Activated T-cell treated with anti-CD3 and anti-CD28 coated beads, Interleukin-2, amount 50 U/mL, for 24 hours (primary cell): ENCODE results near the gene PSMD4.
"Not testable (repeated sequence)": the region's sequence is repeated elsewhere in the genome, so short reads cannot be mapped to it uniquely, and the experiment has no call there.

Experiments used
- DNase-seq: peaks from one replicate; pipeline ENCODE4 v3.0.0-alpha.2; 2020
- H3K27ac Mint-ChIP-seq: 2 replicates; pipeline ENCODE4 v1.8.0; 2020; ENCODE audit warnings: mild to moderate bottlenecking, mixed read lengths
- H3K27me3 Mint-ChIP-seq: 2 replicates; pipeline ENCODE4 v1.8.0; 2020; ENCODE audit warnings: mixed read lengths
- H3K36me3 Mint-ChIP-seq: 2 replicates; pipeline ENCODE4 v1.8.0; 2020; ENCODE audit warnings: low read depth, mixed read lengths
- H3K4me1 Mint-ChIP-seq: 2 replicates; pipeline ENCODE4 v1.8.0; 2020; ENCODE audit warnings: low read depth, mixed read lengths
- H3K4me3 Mint-ChIP-seq: 2 replicates; pipeline ENCODE4 v1.8.0; 2020; ENCODE audit warnings: mild to moderate bottlenecking, moderate library complexity, mixed read lengths
- H3K9me3 Mint-ChIP-seq: 2 replicates; pipeline ENCODE4 v1.8.0; 2020; ENCODE audit warnings: mixed read lengths

The PSMD4 gene

DNA sequence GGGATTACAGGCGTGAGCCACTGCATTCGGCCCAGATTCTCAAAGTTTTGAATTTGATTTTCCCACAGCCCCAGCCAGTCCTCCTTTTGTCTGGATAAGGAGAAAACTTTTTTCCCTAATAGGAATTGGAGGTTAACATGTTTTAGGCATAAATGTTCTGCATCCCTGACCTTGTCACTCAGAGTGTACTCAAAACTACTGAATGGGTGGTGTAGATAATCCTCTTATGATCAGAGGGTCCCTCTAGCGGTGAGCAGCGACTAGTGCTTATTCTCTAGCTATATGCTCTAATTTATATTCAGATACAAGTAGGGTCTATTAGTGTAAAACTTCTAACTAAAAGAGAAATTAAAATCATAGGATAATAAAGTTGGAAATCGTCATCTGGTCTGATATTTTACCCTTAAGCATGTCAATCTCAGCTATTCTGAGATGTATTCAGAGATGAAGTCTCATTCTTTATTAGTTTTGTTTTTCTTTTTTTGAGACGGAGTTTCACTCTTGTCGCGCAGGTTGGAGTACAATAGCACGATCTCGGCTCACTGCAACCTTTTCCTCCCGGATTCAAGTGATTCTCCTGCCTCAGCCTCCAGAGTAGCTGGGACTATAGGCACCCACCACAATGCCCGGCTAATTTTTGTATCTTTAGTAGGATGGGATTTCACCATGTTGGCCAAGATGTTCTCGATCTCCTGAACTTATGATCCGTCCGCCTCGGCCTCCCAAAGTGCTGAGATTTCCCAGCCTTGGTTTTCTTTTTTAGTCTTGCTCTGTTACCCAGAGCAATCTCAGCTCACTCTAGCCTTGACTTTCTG, 2.7 kb upstream of the PSMD4 start:
- peak overlapping the region; percentile 44 for H3K27ac Mint-ChIP-seq
- H3K9me3 Mint-ChIP-seq = no peaks in the 10 kb centered on the region
- H3K4me3 Mint-ChIP-seq = no peak overlapping the region
- H3K27me3 Mint-ChIP-seq = no peaks in the 10 kb centered on the region
- H3K36me3 Mint-ChIP-seq = peaks cover 57% of the 10 kb centered on the region
- peaks cover 20% of the 10 kb centered on the region for H3K4me1 Mint-ChIP-seq
- DNase-seq = peak; percentile 48

DNA sequence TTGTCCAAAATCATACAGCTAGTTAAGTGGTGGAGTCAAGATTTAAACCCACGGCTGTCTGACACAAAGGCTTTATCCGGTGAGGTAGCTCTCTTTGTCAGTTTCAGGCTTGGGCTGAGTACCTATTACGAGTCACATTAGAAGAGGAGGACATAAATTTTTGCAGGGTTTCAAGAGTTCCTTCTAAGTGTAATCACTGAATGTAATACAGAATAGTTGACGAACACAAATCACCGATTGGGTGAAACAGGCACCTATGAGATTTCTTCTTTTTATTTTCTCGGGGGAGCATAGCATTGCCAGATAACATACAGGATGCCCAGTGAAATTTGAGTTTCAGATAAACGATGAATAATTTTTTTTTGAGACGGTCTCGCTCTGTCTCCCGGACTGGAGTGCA, 847 bp downstream of the PSMD4 start:
- Mint-ChIP-seq H3K27me3 (no peaks in the 10 kb centered on the region), H3K36me3 (peaks cover 49% of the 10 kb centered on the region), H3K9me3 (no peaks in the 10 kb centered on the region), H3K27ac (peak overlapping the region; percentile 98), H3K4me3 (peak overlapping the region; percentile 91), H3K4me1 (peaks cover 36% of the 10 kb centered on the region)
- no peak for DNase-seq

DNA sequence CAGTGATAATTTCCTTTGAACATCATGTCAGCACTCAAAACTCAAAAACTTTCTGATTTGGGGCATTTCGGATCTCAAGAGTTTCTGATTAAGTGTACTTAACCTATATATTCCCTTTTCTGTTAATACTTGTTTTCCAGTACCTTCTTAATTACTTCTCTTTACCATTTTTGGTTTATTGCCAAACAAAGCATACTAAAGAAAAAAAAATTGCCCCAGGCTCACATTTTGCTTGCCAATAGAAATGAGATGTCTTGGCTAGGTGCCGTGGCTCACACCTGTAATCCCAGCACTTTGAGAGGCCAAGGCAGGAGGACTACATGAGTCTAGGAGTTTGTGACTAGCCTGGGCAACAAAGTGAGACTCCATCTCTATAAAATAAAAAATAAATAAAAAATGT, 4.8 kb downstream of the PSMD4 start:
- Mint-ChIP-seq H3K36me3 (peaks cover 70% of the 10 kb centered on the region), H3K4me1 (peaks cover 31% of the 10 kb centered on the region), H3K4me3 (no peak overlapping the region), H3K27me3 (no peaks in the 10 kb centered on the region), H3K27ac (no peak overlapping the region), H3K9me3 (no peaks in the 10 kb centered on the region)
- no peak for DNase-seq

DNA sequence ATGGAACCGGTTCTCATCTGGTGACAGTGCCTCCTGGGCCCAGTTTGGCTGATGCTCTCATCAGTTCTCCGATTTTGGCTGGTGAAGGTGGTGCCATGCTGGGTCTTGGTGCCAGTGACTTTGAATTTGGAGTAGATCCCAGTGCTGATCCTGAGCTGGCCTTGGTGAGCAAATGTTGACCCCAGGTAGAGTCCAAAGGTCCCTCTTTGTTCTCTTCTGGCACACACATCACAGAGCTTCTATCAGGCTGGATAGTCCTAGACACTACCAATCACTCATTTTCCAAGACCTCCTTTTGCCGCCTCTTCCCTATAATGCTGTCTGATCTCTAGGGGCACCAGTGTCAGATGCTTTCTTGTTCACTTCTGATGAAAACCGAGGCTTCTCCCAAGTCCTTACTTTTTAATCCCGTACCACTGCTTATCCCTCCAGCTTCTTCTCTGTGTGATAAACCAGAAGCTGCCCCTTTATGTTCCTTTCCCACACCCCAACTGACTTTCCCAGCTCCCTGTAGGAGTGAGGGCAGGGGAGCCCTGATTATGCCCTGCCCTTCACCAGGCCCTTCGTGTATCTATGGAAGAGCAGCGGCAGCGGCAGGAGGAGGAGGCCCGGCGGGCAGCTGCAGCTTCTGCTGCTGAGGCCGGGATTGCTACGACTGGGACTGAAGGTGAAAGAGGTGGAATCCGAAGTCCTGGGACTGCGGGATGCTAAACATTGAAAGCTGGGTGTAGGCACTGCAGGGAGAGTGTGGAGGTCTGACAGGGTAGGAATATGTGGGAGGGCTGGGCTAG, 11.1 kb downstream of the PSMD4 start:
- H3K27ac Mint-ChIP-seq = peak overlapping the region; percentile 56
- H3K4me1 Mint-ChIP-seq = no peaks in the 10 kb centered on the region
- H3K9me3 Mint-ChIP-seq = no peaks in the 10 kb centered on the region

DNA sequence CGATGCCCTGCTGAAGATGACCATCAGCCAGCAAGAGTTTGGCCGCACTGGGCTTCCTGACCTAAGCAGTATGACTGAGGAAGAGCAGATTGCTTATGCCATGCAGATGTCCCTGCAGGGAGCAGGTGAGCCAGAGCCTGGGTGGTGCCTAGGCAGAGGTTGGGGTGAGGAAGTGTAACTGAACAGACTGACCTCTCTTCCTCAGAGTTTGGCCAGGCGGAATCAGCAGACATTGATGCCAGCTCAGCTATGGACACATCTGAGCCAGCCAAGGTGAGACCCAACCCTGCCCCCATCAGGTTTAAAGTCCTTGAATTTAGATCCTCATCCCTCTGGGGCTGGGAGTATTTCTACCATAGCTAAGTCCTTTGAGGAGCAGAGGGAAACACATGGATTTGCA, 11.8 kb downstream of the PSMD4 start:
- Mint-ChIP-seq H3K36me3 (peaks cover 85% of the 10 kb centered on the region), H3K9me3 (no peaks in the 10 kb centered on the region), H3K4me3 (no peak overlapping the region), H3K4me1 (no peaks in the 10 kb centered on the region), H3K27ac (no peak overlapping the region), H3K27me3 (no peaks in the 10 kb centered on the region)
- DNase-seq = no peak

More for the DNA sequence above, 11.1 kb downstream of the PSMD4 start:
- H3K4me3 Mint-ChIP-seq = no peak overlapping the region
- peaks cover 81% of the 10 kb centered on the region for H3K36me3 Mint-ChIP-seq
- no peaks in the 10 kb centered on the region for H3K27me3 Mint-ChIP-seq
- no peak for DNase-seq

DNA sequence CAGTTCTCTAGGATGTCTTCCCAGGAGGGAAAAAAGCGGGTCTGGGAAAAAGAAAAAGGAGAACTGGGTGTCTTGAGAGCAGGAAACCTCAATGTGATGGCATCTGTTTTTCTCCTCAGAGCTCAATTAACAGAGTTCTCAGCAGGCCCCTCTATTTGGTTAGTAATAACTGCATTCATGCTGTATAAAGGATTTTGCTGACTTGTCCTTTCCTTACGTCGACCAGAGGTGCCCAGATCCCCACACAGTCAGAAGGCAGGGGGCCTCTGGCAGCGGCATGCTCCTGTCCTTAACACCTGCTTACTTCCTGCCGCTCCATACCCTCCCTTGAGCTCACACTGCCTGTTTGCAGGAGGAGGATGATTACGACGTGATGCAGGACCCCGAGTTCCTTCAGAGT, 12.3 kb downstream of the PSMD4 start:
- no peaks in the 10 kb centered on the region for H3K9me3 Mint-ChIP-seq
- no peaks in the 10 kb centered on the region for H3K27me3 Mint-ChIP-seq
- DNase-seq = no peak
- H3K36me3 Mint-ChIP-seq = peaks cover 85% of the 10 kb centered on the region
- peak overlapping the region; percentile 11 for H3K27ac Mint-ChIP-seq
- H3K4me3 Mint-ChIP-seq = no peak overlapping the region
- no peaks in the 10 kb centered on the region for H3K4me1 Mint-ChIP-seq

DNA sequence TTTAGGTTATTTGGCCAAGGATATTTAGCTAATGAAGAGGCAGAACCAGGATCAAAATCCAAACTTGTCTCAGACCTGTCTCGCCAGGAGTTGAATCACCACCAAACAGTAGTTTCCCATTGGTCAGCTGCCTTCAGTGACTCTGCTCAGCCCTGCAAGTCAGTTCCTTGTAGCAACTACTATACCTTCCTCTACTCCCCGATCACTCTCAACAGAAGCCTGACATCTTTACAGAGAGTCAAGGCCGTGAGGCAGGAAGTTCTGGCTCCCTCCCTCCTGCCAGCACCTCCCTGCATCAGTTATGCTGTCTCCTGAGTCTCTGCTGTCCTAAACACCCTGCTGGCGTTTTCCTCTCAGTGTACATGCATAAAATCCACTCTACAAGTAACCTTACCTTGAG, 13.2 kb downstream of the PSMD4 start:
- no peaks in the 10 kb centered on the region for H3K9me3 Mint-ChIP-seq
- H3K27ac Mint-ChIP-seq = peak overlapping the region; percentile 32
- H3K27me3 Mint-ChIP-seq = no peaks in the 10 kb centered on the region
- no peaks in the 10 kb centered on the region for H3K4me1 Mint-ChIP-seq
- no peak overlapping the region for H3K4me3 Mint-ChIP-seq
- peaks cover 82% of the 10 kb centered on the region for H3K36me3 Mint-ChIP-seq
- DNase-seq = no peak

DNA sequence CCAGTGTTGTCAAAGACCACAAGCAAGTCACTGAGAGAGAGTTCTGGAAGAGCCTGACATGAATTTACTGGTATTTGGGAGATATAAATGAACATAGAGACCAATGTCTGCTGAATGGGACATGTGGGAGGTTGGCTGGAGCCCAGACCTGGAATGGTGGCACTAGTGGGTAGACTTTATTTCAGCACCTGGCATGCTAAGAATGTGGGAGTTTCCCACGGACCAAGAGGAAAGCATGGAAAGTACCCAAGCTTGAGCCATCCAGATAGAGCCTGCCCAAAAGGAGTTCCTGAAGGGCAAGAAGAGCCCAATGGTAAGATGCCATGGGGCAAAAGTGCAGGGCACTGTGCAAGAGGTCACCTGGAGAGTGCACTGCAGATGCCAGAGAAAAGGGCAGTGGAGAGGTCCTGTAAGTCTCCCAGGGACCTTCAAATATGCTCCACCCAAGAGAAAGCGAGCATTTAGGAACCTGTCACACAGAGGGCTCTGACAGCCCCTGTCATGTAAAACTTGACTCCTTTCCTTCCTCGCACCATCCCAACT, 19.5 kb downstream of the PSMD4 start:
- Mint-ChIP-seq H3K9me3 (no peaks in the 10 kb centered on the region), H3K4me3 (no peak overlapping the region), H3K27ac (peak overlapping the region; percentile 8), H3K27me3 (no peaks in the 10 kb centered on the region), H3K36me3 (peaks cover 39% of the 10 kb centered on the region), H3K4me1 (peaks cover 18% of the 10 kb centered on the region)
- DNase-seq = no peak

DNA sequence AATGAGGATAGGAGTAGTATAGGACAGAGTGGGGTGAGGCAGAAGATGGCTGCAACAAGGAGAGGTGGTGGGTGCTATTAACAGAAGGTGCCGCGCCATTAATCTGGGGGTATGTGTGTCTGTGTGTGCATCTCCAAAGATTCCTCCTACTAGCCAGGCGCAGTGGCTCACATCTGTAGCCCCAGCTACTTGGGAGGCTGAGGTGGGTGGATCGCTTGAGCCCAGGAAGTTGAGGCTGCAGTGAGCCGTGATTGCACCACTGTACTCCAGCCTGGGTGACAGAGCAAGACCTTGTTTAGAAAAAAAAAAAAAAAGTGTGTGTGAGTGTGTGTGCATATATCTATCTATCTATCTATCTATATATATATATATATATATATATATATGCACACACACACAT, 20.8 kb downstream of the PSMD4 start:
- Mint-ChIP-seq H3K36me3 (peaks cover 32% of the 10 kb centered on the region), H3K4me1 (peaks cover 21% of the 10 kb centered on the region)
- not testable (repeated sequence) for H3K9me3 Mint-ChIP-seq, H3K27me3 Mint-ChIP-seq, DNase-seq, H3K27ac Mint-ChIP-seq, H3K4me3 Mint-ChIP-seq

DNA sequence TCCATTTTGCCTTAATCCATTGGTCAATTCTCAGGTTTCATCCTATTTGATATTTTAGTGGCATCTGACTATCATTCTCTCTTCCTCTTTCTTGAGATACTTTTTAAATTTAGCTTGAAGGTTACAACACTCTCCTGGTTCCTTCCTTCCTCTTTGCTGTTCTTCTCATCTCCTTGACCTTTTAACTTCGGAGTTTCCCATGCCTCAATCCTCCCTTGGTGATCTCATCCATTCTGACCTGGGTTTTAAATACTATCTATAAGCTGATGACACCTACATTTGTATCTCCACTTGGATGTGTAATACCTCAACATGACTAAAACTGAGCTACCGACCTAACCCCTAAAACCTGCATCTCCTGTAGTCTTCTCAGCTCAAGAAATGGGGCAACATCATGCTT, 22.7 kb downstream of the PSMD4 start:
- H3K9me3 Mint-ChIP-seq = no peaks in the 10 kb centered on the region
- H3K36me3 Mint-ChIP-seq = peaks cover 23% of the 10 kb centered on the region
- peaks cover 28% of the 10 kb centered on the region for H3K4me1 Mint-ChIP-seq
- peak overlapping the region; percentile 77 for H3K27ac Mint-ChIP-seq
- no peak for DNase-seq
- no peaks in the 10 kb centered on the region for H3K27me3 Mint-ChIP-seq
- peak overlapping the region; percentile 1 for H3K4me3 Mint-ChIP-seq

DNA sequence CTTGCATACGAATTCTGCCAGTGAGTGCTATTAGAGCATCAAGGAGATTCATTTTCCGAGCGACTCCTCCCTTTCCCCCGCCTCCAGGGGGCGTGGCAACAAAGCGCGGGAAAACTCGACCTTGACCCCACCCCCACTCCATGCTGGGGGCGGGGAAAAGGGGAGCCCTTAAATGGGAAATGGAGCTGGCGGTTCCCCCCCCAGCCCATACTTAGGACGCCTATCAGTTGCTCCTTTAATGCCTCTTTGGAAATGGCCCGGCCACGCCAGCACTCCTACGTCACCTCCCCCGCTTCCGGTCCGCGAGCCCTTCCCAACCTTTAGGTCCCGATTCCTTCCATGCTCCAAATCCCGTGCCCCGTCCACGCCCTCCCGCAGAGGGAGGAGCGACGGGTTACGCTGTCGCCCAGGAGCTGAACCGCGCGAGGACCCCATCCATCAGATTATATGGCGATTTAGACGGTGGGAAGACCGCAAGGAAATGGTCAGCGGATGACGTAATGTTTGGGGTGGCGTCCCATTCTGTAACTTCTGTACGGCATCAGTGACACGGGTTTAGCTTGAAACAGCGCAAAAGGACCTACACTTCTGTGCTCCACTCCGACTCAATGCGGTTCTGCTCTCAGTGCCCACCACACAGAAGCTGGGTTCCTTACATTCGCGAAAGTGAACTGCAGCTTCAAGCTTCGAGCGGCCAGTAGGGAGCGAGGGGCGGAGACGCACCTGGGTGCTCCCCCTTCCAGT, 26.9 kb downstream of the PSMD4 start:
- peak; percentile 99 for DNase-seq
- peak overlapping the region; percentile 99 for H3K27ac Mint-ChIP-seq
- H3K9me3 Mint-ChIP-seq = no peaks in the 10 kb centered on the region
- H3K4me1 Mint-ChIP-seq = peaks cover 46% of the 10 kb centered on the region
- peak overlapping the region; percentile 96 for H3K4me3 Mint-ChIP-seq
- H3K36me3 Mint-ChIP-seq = peaks cover 38% of the 10 kb centered on the region
- H3K27me3 Mint-ChIP-seq = no peaks in the 10 kb centered on the region

DNA sequence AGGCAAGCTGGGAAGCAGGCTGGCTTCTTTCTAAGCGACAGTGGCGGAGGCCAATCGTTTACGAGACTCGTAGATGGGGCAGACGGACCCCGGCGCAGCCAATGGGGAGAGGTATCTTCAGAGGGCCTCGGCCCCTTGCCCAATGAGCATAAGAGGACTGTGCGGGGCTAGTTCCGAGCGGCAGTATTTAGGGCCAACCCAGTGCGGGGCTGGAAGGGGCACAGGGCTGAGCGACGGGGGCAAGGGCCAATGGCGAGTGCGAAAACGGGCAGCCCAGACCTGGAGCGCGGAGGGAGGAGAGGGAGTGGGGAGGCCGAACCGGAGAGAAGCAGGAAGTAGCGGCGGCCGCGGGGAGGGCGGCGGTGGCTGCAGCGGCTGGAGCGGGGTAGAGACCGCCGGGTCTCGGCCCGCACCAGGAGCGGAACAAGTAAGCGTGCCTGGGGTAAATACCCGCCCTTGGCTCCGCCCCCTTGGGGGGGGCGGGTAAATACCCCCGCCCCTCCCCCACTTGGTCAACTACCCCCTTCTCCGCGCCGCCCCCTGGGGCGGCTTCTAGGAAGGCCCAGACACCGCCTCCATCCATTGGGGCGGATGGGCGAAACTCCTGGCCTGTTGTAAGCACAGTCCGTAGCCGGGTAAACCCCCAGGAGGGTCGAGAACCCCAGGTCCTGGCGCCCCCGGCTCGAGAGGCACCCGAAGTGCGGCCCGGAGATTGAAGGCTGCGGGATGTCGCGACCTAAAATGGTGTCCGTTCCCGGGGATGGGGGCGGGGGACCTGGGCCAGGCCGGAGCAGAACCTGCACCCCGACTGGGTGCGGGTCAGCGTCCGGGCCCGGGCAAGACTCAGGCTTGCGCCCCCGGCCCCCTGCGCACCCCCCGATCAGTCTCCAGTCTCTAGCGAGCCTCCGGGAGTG, 27.7 kb downstream of the PSMD4 start, which contains the start of gene ZNF687:
ZNF687 (plus strand) TSS at position 331 of the 914 bp plus-strand sequence. CDS start 3,993 bp downstream, outside the sequence.
- Mint-ChIP-seq H3K4me1 (peaks cover 38% of the 10 kb centered on the region), H3K4me3 (peak within 1 kb of the TSS; percentile 96), H3K36me3 (peaks cover 46% of the 10 kb centered on the region), H3K27ac (peak within 1 kb of the TSS; percentile 99), H3K27me3 (no peaks in the 10 kb centered on the region), H3K9me3 (no peaks in the 10 kb centered on the region)
- peak; percentile 98 for DNase-seq

DNA sequence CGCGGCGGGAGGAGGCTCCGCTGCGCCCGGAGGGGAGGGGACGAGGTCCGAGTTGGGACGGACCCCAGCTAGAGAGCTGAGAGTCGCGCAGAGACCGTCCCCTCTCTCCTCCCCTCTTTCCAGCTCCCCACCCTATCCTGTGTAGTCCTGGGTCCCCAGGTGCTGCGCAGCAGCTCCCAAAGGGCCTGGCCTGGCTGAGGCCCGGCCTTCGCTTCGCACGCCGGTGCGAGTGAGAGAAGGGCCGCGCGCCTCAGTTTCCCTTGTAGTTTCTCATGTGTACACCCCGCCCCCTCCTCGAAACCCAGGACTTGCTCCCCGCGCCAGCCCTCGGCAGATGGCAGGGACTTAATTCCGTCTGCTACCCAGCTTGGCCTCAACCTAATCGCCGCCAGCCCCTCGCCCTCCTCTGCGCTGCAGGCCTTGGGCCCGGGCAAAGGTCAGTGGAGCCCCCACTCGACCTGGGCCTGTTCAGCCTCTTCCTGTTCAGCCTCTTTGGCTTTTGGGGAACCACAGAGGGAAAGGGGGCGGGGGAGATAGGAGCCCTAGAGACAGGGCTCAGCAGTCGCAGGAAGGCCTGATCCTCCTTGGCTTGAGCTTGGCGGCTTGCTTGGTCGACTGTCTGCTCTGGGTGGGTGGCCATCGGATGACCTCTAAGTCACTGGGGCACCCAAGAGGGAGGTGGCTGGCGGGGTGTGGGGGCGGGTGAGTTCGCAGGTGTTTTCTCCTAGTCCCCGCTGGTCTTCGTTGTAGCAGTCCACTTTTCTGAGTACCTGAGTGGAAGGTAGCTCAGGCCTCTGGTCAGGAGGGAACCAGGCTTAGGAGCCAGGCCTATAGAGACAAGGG, 28.6 kb downstream of the PSMD4 start:
- Mint-ChIP-seq H3K9me3 (no peaks in the 10 kb centered on the region), H3K36me3 (peaks cover 55% of the 10 kb centered on the region), H3K4me3 (peak overlapping the region; percentile 96), H3K27ac (peak overlapping the region; percentile 93), H3K4me1 (peaks cover 31% of the 10 kb centered on the region), H3K27me3 (no peaks in the 10 kb centered on the region)
- DNase-seq = peak; percentile 58
